IPS-18a (cell line): ENCODE results near the gene CTDSPL2.

Source experiments
- H3K27ac ChIP-seq: one replicate; pipeline ENCODE4 v1.5.1; 2013; ENCODE audit warnings: low read length
- H3K27me3 ChIP-seq: one replicate; pipeline ENCODE4 v1.6.1; 2013; ENCODE audit warnings: mild to moderate bottlenecking, low read length; ENCODE audit not compliant: control insufficient read depth, insufficient read depth
- H3K36me3 ChIP-seq: one replicate; pipeline ENCODE4 v1.6.1; 2013; ENCODE audit warnings: low read depth, low read length; ENCODE audit not compliant: control insufficient read depth
- H3K4me1 ChIP-seq: one replicate; pipeline ENCODE4 v1.6.1; 2013; ENCODE audit warnings: low read depth, low read length; ENCODE audit not compliant: control insufficient read depth
- H3K4me3 ChIP-seq: one replicate; pipeline ENCODE4 v1.5.1; 2013; ENCODE audit warnings: low read length
- H3K9ac ChIP-seq: one replicate; pipeline ENCODE4 v1.6.1; 2013; ENCODE audit warnings: mild to moderate bottlenecking, low read length, moderate library complexity
- H3K9me3 ChIP-seq: one replicate; pipeline ENCODE4 v1.6.1; 2013; ENCODE audit warnings: low read depth, low read length; ENCODE audit not compliant: control insufficient read depth

The CTDSPL2 gene

GRCh38 chr15:44490622-44491021 is 63.2 kb downstream of the CTDSPL2 start:
- Histone ChIP-seq H3K4me3 (no peak overlapping the region), H3K9me3 (no peaks in the 10 kb centered on the region), H3K36me3 (peaks cover 53% of the 10 kb centered on the region), H3K27me3 (no peaks in the 10 kb centered on the region), H3K27ac (no peak overlapping the region), H3K4me1 (no peaks in the 10 kb centered on the region), H3K9ac (no peak overlapping the region)

GRCh38 chr15:44492040-44492439 is 64.6 kb downstream of the CTDSPL2 start:
- no peak overlapping the region for H3K4me3 ChIP-seq
- peaks cover 52% of the 10 kb centered on the region for H3K36me3 ChIP-seq
- no peaks in the 10 kb centered on the region for H3K27me3 ChIP-seq
- H3K9me3 ChIP-seq, result no peaks in the 10 kb centered on the region
- H3K9ac ChIP-seq, result no peak overlapping the region
- no peaks in the 10 kb centered on the region for H3K4me1 ChIP-seq
- H3K27ac ChIP-seq, result no peak overlapping the region

GRCh38 chr15:44492672-44493071 is 65.2 kb downstream of the CTDSPL2 start:
- no peak overlapping the region for H3K9ac ChIP-seq
- no peak overlapping the region for H3K27ac ChIP-seq
- no peaks in the 10 kb centered on the region for H3K4me1 ChIP-seq
- H3K4me3 ChIP-seq, result no peak overlapping the region
- H3K9me3 ChIP-seq, result no peaks in the 10 kb centered on the region
- H3K27me3 ChIP-seq, result no peaks in the 10 kb centered on the region
- peaks cover 50% of the 10 kb centered on the region for H3K36me3 ChIP-seq

GRCh38 chr15:44495562-44495961 is 68.1 kb downstream of the CTDSPL2 start:
- H3K27ac ChIP-seq, result no peak overlapping the region
- no peak overlapping the region for H3K9ac ChIP-seq
- no peak overlapping the region for H3K4me3 ChIP-seq
- no peaks in the 10 kb centered on the region for H3K4me1 ChIP-seq
- peaks cover 59% of the 10 kb centered on the region for H3K36me3 ChIP-seq
- no peaks in the 10 kb centered on the region for H3K9me3 ChIP-seq
- no peaks in the 10 kb centered on the region for H3K27me3 ChIP-seq

- H3K4me3 ChIP-seq, result no peak overlapping the region
- H3K4me1 ChIP-seq, result no peaks in the 10 kb centered on the region
- H3K27me3 ChIP-seq, result no peaks in the 10 kb centered on the region
- no peak overlapping the region for H3K27ac ChIP-seq
- peaks cover 60% of the 10 kb centered on the region for H3K36me3 ChIP-seq
- H3K9me3 ChIP-seq, result no peaks in the 10 kb centered on the region
- no peak overlapping the region for H3K9ac ChIP-seq
Measured at GRCh38 chr15:44500555-44500954, 73.1 kb downstream of the CTDSPL2 start.

GRCh38 chr15:44501768-44502366 is 74.4 kb downstream of the CTDSPL2 start:
- Histone ChIP-seq H3K36me3 (peaks cover 51% of the 10 kb centered on the region), H3K4me1 (no peaks in the 10 kb centered on the region)

GRCh38 chr15:44516436-44516835 is 89.0 kb downstream of the CTDSPL2 start:
- Histone ChIP-seq H3K27ac (no peak overlapping the region), H3K9me3 (no peaks in the 10 kb centered on the region), H3K36me3 (peaks cover 46% of the 10 kb centered on the region), H3K4me3 (no peak overlapping the region), H3K9ac (no peak overlapping the region), H3K4me1 (no peaks in the 10 kb centered on the region), H3K27me3 (no peaks in the 10 kb centered on the region)

More at GRCh38 chr15:44501768-44502366, 74.4 kb downstream of the CTDSPL2 start:
- Histone ChIP-seq H3K27me3 (no peaks in the 10 kb centered on the region), H3K4me3 (no peak overlapping the region), H3K9me3 (no peaks in the 10 kb centered on the region), H3K9ac (no peak overlapping the region), H3K27ac (no peak overlapping the region)

- H3K36me3 ChIP-seq, result peaks cover 65% of the 10 kb centered on the region
- no peaks in the 10 kb centered on the region for H3K9me3 ChIP-seq
- H3K27ac ChIP-seq, result no peak overlapping the region
- no peaks in the 10 kb centered on the region for H3K27me3 ChIP-seq
- H3K4me1 ChIP-seq, result no peaks in the 10 kb centered on the region
- H3K4me3 ChIP-seq, result no peak overlapping the region
- H3K9ac ChIP-seq, result no peak overlapping the region
Measured at GRCh38 chr15:44519537-44519936, 92.1 kb downstream of the CTDSPL2 start.

- H3K4me3 ChIP-seq, result no peak overlapping the region
- no peaks in the 10 kb centered on the region for H3K27me3 ChIP-seq
- H3K9me3 ChIP-seq, result no peaks in the 10 kb centered on the region
- H3K4me1 ChIP-seq, result no peaks in the 10 kb centered on the region
- H3K36me3 ChIP-seq, result peaks cover 50% of the 10 kb centered on the region
- no peak overlapping the region for H3K9ac ChIP-seq
- no peak overlapping the region for H3K27ac ChIP-seq
Measured at GRCh38 chr15:44525018-44525417, 97.6 kb downstream of the CTDSPL2 start.

- Histone ChIP-seq H3K4me3 (no peak overlapping the region), H3K4me1 (no peaks in the 10 kb centered on the region), H3K9me3 (no peaks in the 10 kb centered on the region), H3K27me3 (no peaks in the 10 kb centered on the region), H3K9ac (no peak overlapping the region), H3K36me3 (peaks cover 31% of the 10 kb centered on the region), H3K27ac (no peak overlapping the region)
Measured at GRCh38 chr15:44527241-44527640, 99.8 kb downstream of the CTDSPL2 start.

GRCh38 chr15:44529864-44530604 is 102.6 kb downstream of the CTDSPL2 start:
- Histone ChIP-seq H3K27me3 (no peaks in the 10 kb centered on the region), H3K4me3 (no peak overlapping the region), H3K36me3 (peaks cover 10% of the 10 kb centered on the region), H3K9ac (no peak overlapping the region), H3K27ac (no peak overlapping the region), H3K9me3 (no peaks in the 10 kb centered on the region), H3K4me1 (no peaks in the 10 kb centered on the region)

- H3K4me3 ChIP-seq, result no peak overlapping the region
- H3K9me3 ChIP-seq, result no peaks in the 10 kb centered on the region
- H3K27ac ChIP-seq, result no peak overlapping the region
- no peaks in the 10 kb centered on the region for H3K27me3 ChIP-seq
- peaks cover 7% of the 10 kb centered on the region for H3K36me3 ChIP-seq
- H3K9ac ChIP-seq, result no peak overlapping the region
- no peaks in the 10 kb centered on the region for H3K4me1 ChIP-seq
Measured at GRCh38 chr15:44530653-44531052, 103.2 kb downstream of the CTDSPL2 start.
